Neural cell (in vitro differentiated cells): ENCODE results near the gene FAM171A2. TPM values are rescaled to one million over a fixed set of nuclear protein-coding genes. Genes with fewer than 3 reads are reported as not detected.
"Not testable (repeated sequence)": the region's sequence is repeated elsewhere in the genome, so short reads cannot be mapped to it uniquely, and the experiment has no call there.

Experiments used
- H2AFZ ChIP-seq: fragments of 200-600, 300-800 bp; sonication (generic), shearing (Covaris generic); 2 replicates; pipeline ENCODE4 v1.6.0; 2014; ENCODE audit warnings: low read depth, mild to moderate bottlenecking, antibody characterized with exemption, low read length, moderate library complexity
- H3F3A ChIP-seq: fragments of 200-600 bp; shearing (Covaris generic); 2 replicates; pipeline ENCODE4 v1.6.1; 2016; ENCODE audit warnings: mild to moderate bottlenecking, moderate library complexity, mixed read lengths, antibody characterized with exemption, low read length; ENCODE audit not compliant: insufficient read depth, poor library complexity, severe bottlenecking
- H3K27ac ChIP-seq: fragments of 200-600, 300-800 bp; sonication (generic), shearing (Covaris generic); 2 replicates; pipeline ENCODE4 v1.5.1; 2014; ENCODE audit warnings: mild to moderate bottlenecking, low read length, moderate library complexity
- H3K27me3 ChIP-seq: fragments of 300-800, 200-600 bp; sonication (generic), shearing (Covaris generic); 2 replicates; pipeline ENCODE4 v1.6.0; 2014; ENCODE audit warnings: mild to moderate bottlenecking, low read depth, low read length, moderate library complexity; ENCODE audit not compliant: insufficient read depth
- H3K36me3 ChIP-seq: fragments of 300-800, 200-600 bp; sonication (generic), shearing (Covaris generic); 2 replicates; pipeline ENCODE4 v1.5.1; 2014; ENCODE audit warnings: mild to moderate bottlenecking, antibody characterized with exemption, low read length, moderate library complexity; ENCODE audit not compliant: insufficient read depth
- H3K4me2 ChIP-seq: fragments of 300-800, 200-600 bp; sonication (generic), shearing (Covaris generic); 2 replicates; pipeline ENCODE4 v1.6.0; 2014; ENCODE audit warnings: mild to moderate bottlenecking, low read length
- H3K4me3 ChIP-seq: fragments of 300-800, 200-600 bp; sonication (generic), shearing (Covaris generic); 2 replicates; pipeline ENCODE4 v1.5.1; 2014; ENCODE audit warnings: mild to moderate bottlenecking, low read length, moderate library complexity
- H3K79me2 ChIP-seq: fragments of 200-600 bp; shearing (Covaris generic); replicated peaks from 2 replicates; pipeline ENCODE4 v1.6.0; 2014; ENCODE audit warnings: mild to moderate bottlenecking, low read length, moderate library complexity; ENCODE audit not compliant: insufficient read depth
- H3K9ac ChIP-seq: fragments of 300-800, 200-600 bp; sonication (generic), shearing (Covaris generic); 2 replicates; pipeline ENCODE4 v1.6.1; 2016; ENCODE audit warnings: mild to moderate bottlenecking, low read length, mixed read lengths
- H3K9me2 ChIP-seq: fragments of 200-600 bp; shearing (Covaris generic); 2 replicates; pipeline ENCODE4 v1.6.1; 2016; ENCODE audit warnings: mild to moderate bottlenecking, low read length, mixed read lengths; ENCODE audit not compliant: insufficient read depth
- H3K9me3 ChIP-seq: fragments of 200-600, 300-800 bp; sonication (generic), shearing (Covaris generic); 2 replicates; pipeline ENCODE4 v1.6.1; 2016; ENCODE audit warnings: mild to moderate bottlenecking, mixed run types, low read length, moderate library complexity, mixed read lengths
- H4K20me1 ChIP-seq: fragments of 200-600 bp; shearing (Covaris generic); 2 replicates; pipeline ENCODE4 v1.6.1; 2016; ENCODE audit warnings: mild to moderate bottlenecking, mixed run types; ENCODE audit not compliant: insufficient read depth
- EP300 ChIP-seq: fragments of 450-650 bp; conservative IDR thresholded peaks from 2 replicates; pipeline ENCODE4 v1.6.1; 2014; ENCODE audit warnings: antibody characterized with exemption, mild to moderate bottlenecking, moderate library complexity; ENCODE audit not compliant: poor library complexity, severe bottlenecking
- EZH2 ChIP-seq: fragments of 200-600, 300-800 bp; shearing (Covaris generic), sonication (generic); IDR thresholded peaks from 2 replicates; pipeline ENCODE4 v1.6.1; 2014; ENCODE audit warnings: antibody characterized with exemption, low read length, borderline replicate concordance, mild to moderate bottlenecking; ENCODE audit not compliant: insufficient read depth, poor library complexity, severe bottlenecking
- MXI1 ChIP-seq: fragments of 450-650 bp; conservative IDR thresholded peaks from 2 replicates; pipeline ENCODE4 v1.6.1; 2014; ENCODE audit warnings: antibody characterized with exemption, mild to moderate bottlenecking; ENCODE audit not compliant: poor library complexity, severe bottlenecking
- POLR2AphosphoS5 ChIP-seq: IDR thresholded peaks from 2 replicates; pipeline ENCODE4 v1.6.1; 2012
- RAD21 ChIP-seq: fragments of 450-650 bp; conservative IDR thresholded peaks from 2 replicates; pipeline ENCODE4 v1.6.1; 2014; ENCODE audit warnings: antibody characterized with exemption, mild to moderate bottlenecking, moderate library complexity
- SMC3 ChIP-seq: fragments of 450-650 bp; conservative IDR thresholded peaks from 2 replicates; pipeline ENCODE4 v1.6.1; 2014; ENCODE audit warnings: antibody characterized with exemption, mild to moderate bottlenecking, moderate library complexity; ENCODE audit not compliant: poor library complexity
- TAF1 ChIP-seq: IDR thresholded peaks from 2 replicates; pipeline ENCODE4 v1.6.1; 2012; ENCODE audit warnings: low read depth
- polyA plus RNA-seq: library from polyadenylated mRNA; depleted of rRNA; stranded (reverse); fragments of >200 nt; gene quantifications from 2 replicates; pipeline ENCODE4 v1.2.3, GENCODE V29; 2014
- TF ChIP-seq, protein P1 (sequence below): IDR thresholded peaks from 2 replicates; pipeline ENCODE4 v1.6.1; 2012; ENCODE audit warnings: borderline replicate concordance
- TF ChIP-seq, protein P2 (sequence below): fragments of 450-650 bp; IDR thresholded peaks from 2 replicates; pipeline ENCODE4 v1.5.1; 2014; ENCODE audit warnings: antibody characterized with exemption, mild to moderate bottlenecking, moderate library complexity; ENCODE audit not compliant: poor library complexity, severe bottlenecking

FAM171A2 gene
- polyA plus RNA-seq, 1 donor from 2014 or later, result 73.6 TPM

DNA sequence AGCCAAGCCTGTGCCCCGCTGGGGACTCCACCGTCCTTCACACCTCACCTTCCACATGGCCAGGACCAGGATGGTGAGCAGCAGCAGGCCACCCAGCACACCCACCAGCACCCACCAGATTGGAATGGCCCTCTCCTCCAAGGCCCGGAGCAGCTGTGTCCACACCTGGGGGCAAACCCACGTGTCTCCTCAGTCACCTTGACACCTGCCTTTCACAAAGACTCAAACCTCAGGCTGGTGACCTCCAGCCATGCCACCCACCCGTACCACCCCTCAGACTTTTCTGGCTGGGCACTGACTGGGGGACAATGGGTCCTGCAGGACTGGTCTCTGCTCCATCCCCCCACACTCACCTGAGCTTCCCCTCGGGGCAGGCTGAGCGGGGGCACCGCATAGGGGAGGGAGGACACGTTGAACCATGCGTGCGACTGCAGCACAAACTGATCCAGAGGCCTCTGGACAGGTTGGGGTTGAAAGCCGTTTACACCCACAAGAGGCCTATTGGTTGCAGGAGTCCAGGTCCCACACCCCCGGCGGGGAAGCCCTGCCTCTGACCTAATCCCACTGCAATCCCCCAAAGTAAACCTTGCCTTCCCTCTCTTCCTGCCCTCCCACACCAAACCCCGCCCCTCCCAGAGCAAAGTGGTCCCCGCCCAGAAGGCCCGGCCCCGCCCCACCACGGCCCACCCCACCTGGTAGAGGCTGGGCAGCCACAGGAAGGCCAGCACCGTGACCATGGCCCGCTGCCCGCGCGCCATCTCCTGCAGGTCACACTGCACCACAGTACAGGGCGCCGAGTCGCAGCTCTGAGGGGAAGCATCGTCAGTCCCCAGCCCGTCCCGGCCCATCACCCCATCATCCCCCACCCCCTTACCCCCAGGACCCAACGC, 10.9 kb upstream of the FAM171A2 start:
- Histone ChIP-seq H3K4me3 (no peak overlapping the region), H3K27ac (no peak overlapping the region), H3K27me3 (no peaks in the 10 kb centered on the region), H2AFZ (no peak overlapping the region), H4K20me1 (no peaks in the 10 kb centered on the region), H3K36me3 (no peaks in the 10 kb centered on the region), H3K9me3 (no peaks in the 10 kb centered on the region), H3K4me2 (no peak overlapping the region), H3K9me2 (no peaks in the 10 kb centered on the region), H3K9ac (no peak overlapping the region), H3F3A (no peaks in the 10 kb centered on the region), H3K79me2 (no peaks in the 10 kb centered on the region)
- no peak for TF ChIP-seq EP300
- no peak for TF ChIP-seq SMC3
- no peak for TF ChIP-seq MXI1
- TF ChIP-seq, protein P1, sequence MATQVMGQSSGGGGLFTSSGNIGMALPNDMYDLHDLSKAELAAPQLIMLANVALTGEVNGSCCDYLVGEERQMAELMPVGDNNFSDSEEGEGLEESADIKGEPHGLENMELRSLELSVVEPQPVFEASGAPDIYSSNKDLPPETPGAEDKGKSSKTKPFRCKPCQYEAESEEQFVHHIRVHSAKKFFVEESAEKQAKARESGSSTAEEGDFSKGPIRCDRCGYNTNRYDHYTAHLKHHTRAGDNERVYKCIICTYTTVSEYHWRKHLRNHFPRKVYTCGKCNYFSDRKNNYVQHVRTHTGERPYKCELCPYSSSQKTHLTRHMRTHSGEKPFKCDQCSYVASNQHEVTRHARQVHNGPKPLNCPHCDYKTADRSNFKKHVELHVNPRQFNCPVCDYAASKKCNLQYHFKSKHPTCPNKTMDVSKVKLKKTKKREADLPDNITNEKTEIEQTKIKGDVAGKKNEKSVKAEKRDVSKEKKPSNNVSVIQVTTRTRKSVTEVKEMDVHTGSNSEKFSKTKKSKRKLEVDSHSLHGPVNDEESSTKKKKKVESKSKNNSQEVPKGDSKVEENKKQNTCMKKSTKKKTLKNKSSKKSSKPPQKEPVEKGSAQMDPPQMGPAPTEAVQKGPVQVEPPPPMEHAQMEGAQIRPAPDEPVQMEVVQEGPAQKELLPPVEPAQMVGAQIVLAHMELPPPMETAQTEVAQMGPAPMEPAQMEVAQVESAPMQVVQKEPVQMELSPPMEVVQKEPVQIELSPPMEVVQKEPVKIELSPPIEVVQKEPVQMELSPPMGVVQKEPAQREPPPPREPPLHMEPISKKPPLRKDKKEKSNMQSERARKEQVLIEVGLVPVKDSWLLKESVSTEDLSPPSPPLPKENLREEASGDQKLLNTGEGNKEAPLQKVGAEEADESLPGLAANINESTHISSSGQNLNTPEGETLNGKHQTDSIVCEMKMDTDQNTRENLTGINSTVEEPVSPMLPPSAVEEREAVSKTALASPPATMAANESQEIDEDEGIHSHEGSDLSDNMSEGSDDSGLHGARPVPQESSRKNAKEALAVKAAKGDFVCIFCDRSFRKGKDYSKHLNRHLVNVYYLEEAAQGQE, result no peak
- TF ChIP-seq POLR2AphosphoS5, result no peak
- TF ChIP-seq, protein P2, sequence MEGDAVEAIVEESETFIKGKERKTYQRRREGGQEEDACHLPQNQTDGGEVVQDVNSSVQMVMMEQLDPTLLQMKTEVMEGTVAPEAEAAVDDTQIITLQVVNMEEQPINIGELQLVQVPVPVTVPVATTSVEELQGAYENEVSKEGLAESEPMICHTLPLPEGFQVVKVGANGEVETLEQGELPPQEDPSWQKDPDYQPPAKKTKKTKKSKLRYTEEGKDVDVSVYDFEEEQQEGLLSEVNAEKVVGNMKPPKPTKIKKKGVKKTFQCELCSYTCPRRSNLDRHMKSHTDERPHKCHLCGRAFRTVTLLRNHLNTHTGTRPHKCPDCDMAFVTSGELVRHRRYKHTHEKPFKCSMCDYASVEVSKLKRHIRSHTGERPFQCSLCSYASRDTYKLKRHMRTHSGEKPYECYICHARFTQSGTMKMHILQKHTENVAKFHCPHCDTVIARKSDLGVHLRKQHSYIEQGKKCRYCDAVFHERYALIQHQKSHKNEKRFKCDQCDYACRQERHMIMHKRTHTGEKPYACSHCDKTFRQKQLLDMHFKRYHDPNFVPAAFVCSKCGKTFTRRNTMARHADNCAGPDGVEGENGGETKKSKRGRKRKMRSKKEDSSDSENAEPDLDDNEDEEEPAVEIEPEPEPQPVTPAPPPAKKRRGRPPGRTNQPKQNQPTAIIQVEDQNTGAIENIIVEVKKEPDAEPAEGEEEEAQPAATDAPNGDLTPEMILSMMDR, result no peak
- no peak for TF ChIP-seq TAF1
- TF ChIP-seq RAD21, result no peak
- no peak for TF ChIP-seq EZH2

GRCh38 chr17:44372036-44372435, 8.4 kb upstream of the FAM171A2 start:
- Histone ChIP-seq H3K4me3 (no peak overlapping the region), H3F3A (no peaks in the 10 kb centered on the region), H3K27me3 (no peaks in the 10 kb centered on the region), H3K9me2 (no peaks in the 10 kb centered on the region), H2AFZ (no peak overlapping the region), H4K20me1 (no peaks in the 10 kb centered on the region), H3K27ac (no peak overlapping the region), H3K9me3 (no peaks in the 10 kb centered on the region), H3K79me2 (no peaks in the 10 kb centered on the region), H3K36me3 (no peaks in the 10 kb centered on the region), H3K9ac (no peak overlapping the region), H3K4me2 (no peak overlapping the region)
- TF ChIP-seq EP300 (no peak), MXI1 (no peak), RAD21 (no peak), POLR2AphosphoS5 (no peak)

GRCh38 chr17:44369414-44370023, 5.9 kb upstream of the FAM171A2 start:
- H3K27me3 ChIP-seq, H4K20me1 ChIP-seq, H3K79me2 ChIP-seq, H3K4me2 ChIP-seq, H3K9ac ChIP-seq, H3K27ac ChIP-seq, H3F3A ChIP-seq, H2AFZ ChIP-seq, H3K9me3 ChIP-seq, H3K9me2 ChIP-seq, H3K36me3 ChIP-seq, H3K4me3 ChIP-seq: not testable (repeated sequence)

DNA sequence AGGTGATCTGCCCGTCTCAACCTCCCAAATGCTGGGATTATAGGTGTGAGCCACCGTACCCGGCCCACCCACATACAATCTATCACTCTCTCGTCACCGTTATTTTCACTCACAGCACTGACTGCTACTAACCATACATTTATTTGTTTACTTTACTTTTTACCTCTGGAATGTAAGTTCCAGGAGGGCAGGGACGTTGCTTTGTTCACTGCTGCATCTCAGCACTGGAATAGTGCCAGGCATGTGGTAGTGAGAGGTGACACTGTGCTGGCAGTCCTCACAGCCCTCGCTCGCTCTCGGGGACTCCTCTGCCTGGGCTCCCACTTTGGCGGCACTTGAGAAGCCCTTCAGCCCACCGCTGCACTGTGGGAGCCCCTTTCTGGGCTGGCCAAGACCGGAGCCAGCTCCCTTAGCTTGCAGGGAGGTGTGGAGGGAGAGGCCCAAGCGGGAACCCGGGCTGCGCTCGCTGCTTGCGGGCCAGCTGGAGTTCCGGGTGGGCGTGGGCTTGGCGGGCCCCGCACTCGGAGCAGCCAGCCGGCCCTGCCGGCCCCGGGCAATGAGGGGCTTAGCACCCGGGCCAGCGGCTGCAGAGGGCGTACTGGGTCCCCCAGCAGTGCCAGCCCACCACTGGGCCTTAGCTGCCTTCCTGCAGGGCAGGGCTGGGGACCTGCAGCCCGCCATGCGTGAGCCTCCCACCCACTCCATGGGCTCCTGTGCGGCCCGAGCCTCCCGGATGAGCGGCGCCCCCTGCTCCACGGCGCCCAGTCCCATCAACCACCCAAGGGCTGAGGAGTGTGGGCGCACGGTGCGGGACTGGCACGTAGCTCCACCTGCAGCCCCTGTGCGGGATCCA, 5.0 kb upstream of the FAM171A2 start:
- not testable (repeated sequence) for H3F3A ChIP-seq, H3K36me3 ChIP-seq, H4K20me1 ChIP-seq, H3K27me3 ChIP-seq, H3K9me3 ChIP-seq, H3K79me2 ChIP-seq, H3K9ac ChIP-seq, H2AFZ ChIP-seq, H3K4me2 ChIP-seq, H3K9me2 ChIP-seq, H3K4me3 ChIP-seq, H3K27ac ChIP-seq
